Jurkat, Clone E6-1 (cell line): Measurements from ENCODE around the gene NRN1L.
A peak's percentile ranks its signal among the peaks of the same experiment; 100 is the strongest.

Experiments
- DNase-seq: peaks from one replicate; pipeline ENCODE4 v3.0.0-alpha.2; 2011; ENCODE audit warnings: low read depth, low spot score
- H3K4me3 ChIP-seq: 2 replicates; pipeline ENCODE4 v1.5.1; 2011; ENCODE audit warnings: mild to moderate bottlenecking, low read length, control low read depth, moderate library complexity

NRN1L gene

GRCh38 chr16:67878846-67879245 lies 5.8 kb upstream of the NRN1L start:
- H3K4me3 ChIP-seq, result no peak overlapping the region
- DNase-seq, result no peak

DNA sequence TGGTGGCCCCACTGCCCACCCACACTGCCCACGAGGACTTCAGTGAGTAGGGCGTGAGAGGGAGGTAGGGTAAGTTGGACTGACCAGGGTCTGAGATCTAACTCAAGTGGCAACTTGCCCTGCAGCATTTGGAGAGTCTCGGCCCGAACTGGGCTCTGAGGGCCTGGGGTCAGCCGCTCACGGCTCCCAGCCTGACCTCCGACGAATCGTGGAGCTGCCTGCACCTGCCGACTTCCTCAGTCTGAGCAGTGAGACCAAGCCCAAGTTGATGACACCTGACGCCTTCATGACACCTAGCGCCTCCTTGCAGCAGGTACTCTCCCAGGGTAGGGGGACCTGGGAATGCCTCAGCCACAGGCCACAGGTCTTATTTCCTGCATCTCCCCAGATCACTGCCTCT lies 5.2 kb upstream of the NRN1L start:
- DNase-seq, result no peak
- no peak overlapping the region for H3K4me3 ChIP-seq

GRCh38 chr16:67879936-67880335 lies 4.7 kb upstream of the NRN1L start:
- DNase-seq, result no peak
- no peak overlapping the region for H3K4me3 ChIP-seq

GRCh38 chr16:67880584-67880983 lies 4.1 kb upstream of the NRN1L start:
- no peak overlapping the region for H3K4me3 ChIP-seq
- DNase-seq, result no peak

DNA sequence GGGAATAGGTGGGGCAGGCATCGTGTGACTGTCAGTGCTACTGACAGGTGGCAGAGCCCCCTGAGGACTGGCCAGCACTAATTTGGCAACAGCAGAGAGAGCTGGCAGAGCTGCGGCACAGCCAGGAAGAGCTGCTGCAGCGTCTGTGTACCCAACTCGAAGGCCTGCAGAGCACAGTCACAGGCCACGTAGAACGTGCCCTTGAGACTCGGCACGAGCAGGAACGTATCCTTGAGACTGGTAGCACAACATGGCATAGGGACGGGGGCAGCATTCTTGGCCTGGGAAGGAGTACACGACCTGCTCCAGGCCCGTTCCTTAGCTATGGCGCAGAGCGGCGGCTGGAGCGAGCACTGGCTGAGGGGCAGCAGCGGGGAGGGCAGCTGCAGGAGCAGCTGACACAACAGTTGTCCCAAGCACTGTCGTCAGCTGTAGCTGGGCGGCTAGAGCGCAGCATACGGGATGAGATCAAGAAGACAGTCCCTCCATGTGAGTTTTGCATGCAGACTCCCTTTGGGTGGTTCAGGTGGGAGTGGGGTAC lies 3.0 kb upstream of the NRN1L start:
- no peak for DNase-seq

DNA sequence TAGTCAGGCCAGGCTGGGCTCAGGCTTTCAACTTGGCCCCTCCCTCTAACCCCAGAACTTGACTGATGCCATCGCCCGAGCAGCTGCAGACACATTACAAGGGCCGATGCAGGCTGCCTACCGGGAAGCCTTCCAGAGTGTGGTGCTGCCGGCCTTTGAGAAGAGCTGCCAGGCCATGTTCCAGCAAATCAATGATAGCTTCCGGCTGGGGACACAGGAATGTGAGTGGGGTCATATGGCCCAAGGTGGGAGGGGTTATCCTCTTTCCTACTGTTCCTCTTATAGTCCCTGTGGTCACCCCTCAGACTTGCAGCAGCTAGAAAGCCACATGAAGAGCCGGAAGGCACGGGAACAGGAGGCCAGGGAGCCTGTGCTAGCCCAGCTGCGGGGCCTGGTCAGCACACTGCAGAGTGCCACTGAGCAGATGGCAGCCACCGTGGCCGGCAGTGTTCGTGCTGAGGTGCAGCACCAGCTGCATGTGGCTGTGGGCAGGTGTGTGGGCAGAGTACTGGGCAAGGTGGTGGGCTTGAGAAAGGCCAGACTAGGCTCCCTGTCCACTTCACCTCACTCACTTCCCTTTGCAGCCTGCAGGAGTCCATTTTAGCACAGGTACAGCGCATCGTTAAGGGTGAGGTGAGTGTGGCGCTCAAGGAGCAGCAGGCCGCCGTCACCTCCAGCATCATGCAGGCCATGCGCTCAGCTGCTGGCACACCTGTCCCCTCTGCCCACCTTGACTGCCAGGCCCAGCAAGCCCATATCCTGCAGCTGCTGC lies 2.1 kb upstream of the NRN1L start:
- DNase-seq, result no peak
- H3K4me3 ChIP-seq, result no peak overlapping the region

More for the DNA sequence above, 3.0 kb upstream of the NRN1L start:
- H3K4me3 ChIP-seq, result no peak overlapping the region

- DNase-seq, result no peak
- no peak overlapping the region for H3K4me3 ChIP-seq
Observed at GRCh38 chr16:67883146-67883871, 1.4 kb upstream of the NRN1L start.

DNA sequence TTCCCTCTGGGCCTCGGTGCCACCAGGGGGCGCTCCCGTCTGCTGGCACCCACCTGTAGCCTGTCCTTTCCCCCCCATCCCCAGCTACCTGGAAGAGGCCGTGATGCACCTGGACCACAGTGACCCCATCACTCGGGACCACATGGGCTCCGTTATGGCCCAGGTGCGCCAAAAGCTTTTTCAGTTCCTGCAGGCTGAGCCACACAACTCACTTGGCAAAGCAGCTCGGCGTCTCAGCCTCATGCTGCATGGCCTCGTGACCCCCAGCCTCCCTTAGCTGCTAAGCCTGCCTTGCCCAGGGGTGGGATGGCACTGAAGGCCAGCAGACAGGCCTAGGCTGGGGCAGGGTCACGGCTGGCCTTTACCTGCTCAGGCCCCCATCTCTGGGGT lies 818 bp upstream of the NRN1L start:
- peak; percentile 31 for DNase-seq
- H3K4me3 ChIP-seq, result no peak overlapping the region

- no peak overlapping the region for H3K4me3 ChIP-seq
- no peak for DNase-seq
Observed at GRCh38 chr16:67885545-67885944, 860 bp downstream of the NRN1L start.

DNA sequence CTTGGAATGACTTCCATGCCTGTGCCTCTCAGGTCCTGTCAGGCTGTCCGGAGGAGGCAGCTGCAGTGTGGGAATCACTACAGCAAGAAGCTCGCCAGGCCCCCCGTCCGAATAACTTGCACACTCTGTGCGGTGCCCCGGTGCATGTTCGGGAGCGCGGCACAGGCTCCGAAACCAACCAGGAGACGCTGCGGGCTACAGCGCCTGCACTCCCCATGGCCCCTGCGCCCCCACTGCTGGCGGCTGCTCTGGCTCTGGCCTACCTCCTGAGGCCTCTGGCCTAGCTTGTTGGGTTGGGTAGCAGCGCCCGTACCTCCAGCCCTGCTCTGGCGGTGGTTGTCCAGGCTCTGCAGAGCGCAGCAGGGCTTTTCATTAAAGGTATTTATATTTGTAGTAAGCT lies 1.3 kb downstream of the NRN1L start:
- no peak for DNase-seq
- no peak overlapping the region for H3K4me3 ChIP-seq

- DNase-seq, result no peak
- H3K4me3 ChIP-seq, result no peak overlapping the region
Observed at GRCh38 chr16:67886387-67886786, 1.7 kb downstream of the NRN1L start.

DNA sequence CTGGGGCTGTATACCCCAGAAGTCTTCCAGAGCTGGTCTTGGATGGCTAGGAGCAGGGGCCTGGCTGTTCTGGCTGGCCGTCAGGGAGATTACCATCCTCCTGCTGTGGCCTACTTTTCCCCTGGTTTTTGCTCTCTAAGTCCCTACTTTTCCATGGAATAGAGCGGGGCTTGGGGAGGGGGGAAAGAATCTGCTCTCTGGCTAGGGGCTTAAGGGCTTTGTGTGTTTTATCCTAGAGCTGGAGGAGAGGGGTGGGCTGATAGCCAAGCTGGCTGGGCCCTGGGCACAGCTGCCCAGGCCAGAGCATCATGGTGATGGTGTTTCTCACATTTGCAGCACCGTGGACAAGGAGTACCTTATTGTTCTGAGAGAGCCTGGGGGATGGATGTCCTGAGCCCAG lies 3.6 kb downstream of the NRN1L start:
- no peak for DNase-seq
- no peak overlapping the region for H3K4me3 ChIP-seq

- H3K4me3 ChIP-seq, result peak overlapping the region; percentile 64
- DNase-seq, result no peak
Observed at GRCh38 chr16:67892375-67892774, 7.7 kb downstream of the NRN1L start.

DNA sequence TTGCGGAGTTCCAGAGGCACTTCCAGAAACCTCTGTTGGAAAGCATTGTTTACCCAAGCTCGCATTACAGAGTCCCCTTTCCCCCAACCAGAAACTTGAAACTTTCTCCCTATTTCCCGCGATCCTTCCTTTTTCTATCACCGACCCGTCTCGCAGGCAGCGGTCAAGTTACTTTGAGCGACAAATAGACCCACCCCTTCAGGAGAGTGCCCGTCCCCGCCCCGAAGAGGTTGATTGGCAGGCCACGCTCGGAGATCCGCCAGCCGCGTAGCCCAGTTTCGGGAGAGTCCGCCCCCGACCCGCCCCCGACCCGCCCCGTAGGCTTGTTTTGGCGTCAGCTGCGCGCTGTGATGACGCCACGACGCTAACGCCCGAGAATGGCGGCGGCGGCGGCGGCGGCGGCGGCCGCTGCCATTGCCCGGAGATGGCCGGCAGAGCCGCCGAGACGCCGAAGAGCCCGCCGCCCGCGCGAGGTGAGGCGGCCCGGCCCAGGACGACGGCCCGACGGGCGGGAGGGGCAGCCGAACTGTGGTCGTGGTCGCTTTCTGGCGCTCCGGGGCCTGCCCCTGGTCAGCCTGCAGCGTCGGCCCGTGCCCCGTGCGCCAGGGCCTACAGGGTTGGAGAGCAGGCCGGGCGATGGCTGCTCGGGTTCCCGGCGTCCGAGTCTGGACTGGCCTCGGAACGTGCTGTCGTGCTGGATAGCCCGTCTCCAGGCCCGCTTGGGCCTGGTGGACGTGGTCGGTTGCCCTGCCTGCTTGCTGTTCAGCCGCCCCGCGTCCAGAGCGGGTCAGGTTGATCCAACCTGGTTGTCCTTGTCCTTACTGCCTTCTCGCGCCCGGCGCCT lies 8.4 kb downstream of the NRN1L start, which contains the start of gene PSKH1:
TSS of gene PSKH1 (plus strand) at position 356 of the 844 bp plus-strand sequence. CDS start 15,496 bp downstream, outside the sequence.
- peak within 1 kb of the TSS; percentile 91 for H3K4me3 ChIP-seq
- DNase-seq, result peak; percentile 82

DNA sequence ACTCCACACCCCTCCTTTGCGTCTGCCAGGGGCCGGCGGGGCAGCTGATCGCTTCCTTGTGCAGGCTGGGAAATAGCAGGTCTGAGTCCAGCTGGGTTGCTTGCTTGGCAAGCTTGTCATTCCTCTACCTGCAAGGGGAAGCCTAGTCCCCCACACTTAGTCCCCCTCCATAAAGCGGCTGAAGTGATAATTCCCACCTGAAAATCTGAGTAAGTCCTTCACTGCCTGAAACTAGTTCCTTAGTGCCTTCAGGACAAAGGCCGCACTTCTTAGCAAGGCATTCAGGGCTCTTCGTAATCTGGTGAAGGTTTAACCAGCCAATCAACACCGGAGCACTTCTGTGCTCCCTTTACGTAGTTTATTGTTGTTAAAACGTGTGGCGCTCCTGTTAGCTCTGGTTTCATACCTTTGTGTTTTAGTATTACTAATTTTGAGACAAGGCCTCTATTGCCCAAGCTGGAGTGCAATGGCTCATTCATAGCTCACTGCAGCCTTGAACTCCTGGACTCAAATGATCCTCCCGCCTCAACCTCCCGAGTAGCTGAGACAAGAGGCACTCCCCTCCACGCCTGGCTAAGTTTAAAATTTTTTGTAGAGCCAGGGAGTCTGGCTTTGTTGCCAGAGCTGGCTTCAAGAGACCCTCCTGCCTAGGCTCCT lies 9.2 kb downstream of the NRN1L start:
- H3K4me3 ChIP-seq, result peak overlapping the region; percentile 91
- no peak for DNase-seq

GRCh38 chr16:67897231-67897630 lies 12.5 kb downstream of the NRN1L start:
- H3K4me3 ChIP-seq, result no peak overlapping the region
- DNase-seq, result no peak

- DNase-seq, result no peak
- H3K4me3 ChIP-seq, result no peak overlapping the region
Observed at GRCh38 chr16:67901734-67902133, 17.0 kb downstream of the NRN1L start.

DNA sequence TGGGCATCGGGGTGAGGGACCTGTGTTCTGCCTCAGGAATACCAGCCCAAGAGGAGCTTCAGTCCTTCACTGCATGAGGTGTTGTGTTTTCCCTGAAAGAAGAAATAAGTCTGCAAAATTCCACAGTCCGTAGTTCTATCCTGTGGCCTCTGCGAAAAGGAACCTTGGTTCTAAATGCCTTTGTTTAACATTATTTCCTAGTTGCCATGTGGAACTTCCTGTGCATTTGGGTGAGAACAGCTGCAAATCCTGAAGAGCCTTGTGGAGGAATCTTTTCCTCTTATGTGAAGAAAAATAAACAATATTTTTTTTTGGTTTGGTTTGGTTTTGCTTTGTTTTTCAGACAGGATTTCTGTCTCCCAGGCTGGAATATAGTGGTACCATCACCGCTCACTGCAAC lies 18.1 kb downstream of the NRN1L start:
- no peak for DNase-seq
- no peak overlapping the region for H3K4me3 ChIP-seq
